ENCODE data around the gene CDCP2.

The CDCP2 gene

GRCh38 chr1:54152696-54153095 is at the start of gene CDCP2:
Gene CDCP2, minus strand, starts transcription at chr1:54153000. Its CDS starts 78 bp downstream, at chr1:54152922.
- no peak for DNase-seq

GRCh38 chr1:54200519-54200997 is 47.8 kb upstream of the CDCP2 start:
- DNase-seq = no peak

GRCh38 chr1:54199765-54200518 is 47.1 kb upstream of the CDCP2 start, which contains the start of the genes CYB5RL and MRPL37:
Gene CYB5RL, minus strand, starts transcription at chr1:54200030. Its CDS starts 4,414 bp downstream, at chr1:54195616.
Gene MRPL37, plus strand, starts transcription at chr1:54200167. Its CDS starts 77 bp downstream, at chr1:54200244.
- peak; percentile 91 for DNase-seq

- no peak for DNase-seq
These were observed 46.5 kb upstream of the CDCP2 start for GRCh38 chr1:54199151-54199764.

GRCh38 chr1:54193453-54193852 is 40.7 kb upstream of the CDCP2 start:
- DNase-seq = no peak

GRCh38 chr1:54191525-54191924 is 38.7 kb upstream of the CDCP2 start:
- no peak for DNase-seq

GRCh38 chr1:54190526-54190925 is 37.7 kb upstream of the CDCP2 start:
- no peak for DNase-seq

- DNase-seq = no peak
These were observed 35.5 kb upstream of the CDCP2 start for GRCh38 chr1:54188291-54188690.

- no peak for DNase-seq
These were observed 33.3 kb upstream of the CDCP2 start for GRCh38 chr1:54186056-54186455.

GRCh38 chr1:54180701-54181360 is 28.0 kb upstream of the CDCP2 start:
- DNase-seq = no peak

GRCh38 chr1:54178296-54179070 is 25.7 kb upstream of the CDCP2 start:
- DNase-seq = no peak

GRCh38 chr1:54177726-54178125 is 24.9 kb upstream of the CDCP2 start:
- DNase-seq = no peak

GRCh38 chr1:54176621-54177327 is 24.0 kb upstream of the CDCP2 start:
- DNase-seq = no peak

GRCh38 chr1:54174106-54174505 is 21.3 kb upstream of the CDCP2 start:
- DNase-seq = no peak

- no peak for DNase-seq
These were observed 20.9 kb upstream of the CDCP2 start for GRCh38 chr1:54173681-54174080.

GRCh38 chr1:54172614-54173599 is 20.1 kb upstream of the CDCP2 start:
- DNase-seq = no peak

GRCh38 chr1:54171606-54172005 is 18.8 kb upstream of the CDCP2 start:
- DNase-seq = no peak

GRCh38 chr1:54171016-54171415 is 18.2 kb upstream of the CDCP2 start:
- no peak for DNase-seq

- no peak for DNase-seq
These were observed 16.3 kb upstream of the CDCP2 start for GRCh38 chr1:54169068-54169467.

- DNase-seq = no peak
These were observed 15.6 kb upstream of the CDCP2 start for GRCh38 chr1:54168206-54168965.
